Keratinocyte (primary cell): ENCODE measurements around the gene UBE2E1. TPM values are rescaled to one million over a fixed set of nuclear protein-coding genes. Genes with fewer than 3 reads are reported as not detected.
"Not testable (repeated sequence)": the region's sequence is repeated elsewhere in the genome, so short reads cannot be mapped to it uniquely, and the experiment has no call there.

ENCODE experiments used
- DNase-seq: peaks from one replicate; pipeline ENCODE4 v3.0.0-alpha.2; 2011; ENCODE audit warnings: low read depth, missing footprints, low spot score
- FAIRE-seq: peaks from 2 replicates; lab custom pipeline; 2011; peaks lifted over from hg19 to GRCh38; lab: Jason Lieb, UNC
- H2AFZ ChIP-seq: 2 replicates; pipeline ENCODE4 v1.6.0; 2012; ENCODE audit warnings: low read length, control low read depth, inconsistent platforms; ENCODE audit not compliant: control insufficient read depth
- H3K27ac ChIP-seq: 2 replicates; pipeline ENCODE4 v1.5.1; 2011; ENCODE audit warnings: low read length; ENCODE audit not compliant: control insufficient read depth, insufficient read depth
- H3K27me3 ChIP-seq: 3 replicates; pipeline ENCODE4 v1.6.0; 2011; ENCODE audit warnings: low read length; ENCODE audit not compliant: control insufficient read depth, insufficient read depth; ENCODE audit errors: extremely low read depth
- H3K36me3 ChIP-seq, 2 experiments: 2 replicates in 1 of 2; 3 replicates in 1 of 2; pipeline ENCODE4 v1.5.1; 2011; ENCODE audit warnings: low read length in 2 of 2, mild to moderate bottlenecking in 1 of 2; ENCODE audit not compliant: control insufficient read depth in 2 of 2, insufficient read depth in 2 of 2; ENCODE audit errors: extremely low read depth in 1 of 2
- H3K4me1 ChIP-seq: 3 replicates; pipeline ENCODE4 v1.5.1; 2011; ENCODE audit warnings: low read length; ENCODE audit not compliant: control insufficient read depth, insufficient read depth; ENCODE audit errors: extremely low read depth
- H3K4me2 ChIP-seq: 3 replicates; pipeline ENCODE4 v1.6.0; 2011; ENCODE audit warnings: low read depth, low read length; ENCODE audit not compliant: control insufficient read depth, insufficient read depth; ENCODE audit errors: extremely low read depth
- H3K4me3 ChIP-seq, 3 experiments: fragments of 200-600 bp in 1 of 3; sonication (generic) in 1 of 3; 2 replicates in 2 of 3; 3 replicates in 1 of 3; pipeline ENCODE4 v1.5.1; 2011 to 2016; ENCODE audit warnings: low read length in 3 of 3, mild to moderate bottlenecking in 3 of 3, control low read depth in 2 of 3, inconsistent platforms in 1 of 3, low read depth in 1 of 3, mixed read lengths in 1 of 3, mixed run types in 1 of 3, moderate library complexity in 1 of 3; ENCODE audit not compliant: control insufficient read depth in 2 of 3, insufficient read depth in 2 of 3; ENCODE audit errors: extremely low read depth in 1 of 3
- H3K79me2 ChIP-seq: 2 replicates; pipeline ENCODE4 v1.6.0; 2012; ENCODE audit warnings: low read length; ENCODE audit not compliant: control insufficient read depth, insufficient read depth
- H3K9ac ChIP-seq: 3 replicates; pipeline ENCODE4 v1.6.0; 2011; ENCODE audit warnings: low read length; ENCODE audit not compliant: control insufficient read depth, insufficient read depth; ENCODE audit errors: extremely low read depth
- H3K9me1 ChIP-seq: 3 replicates; pipeline ENCODE4 v1.6.0; 2011; ENCODE audit warnings: low read length; ENCODE audit not compliant: control insufficient read depth, insufficient read depth; ENCODE audit errors: extremely low read depth
- H3K9me3 ChIP-seq: 2 replicates; pipeline ENCODE4 v1.5.1; 2012; ENCODE audit warnings: low read depth, low read length; ENCODE audit not compliant: control insufficient read depth
- H4K20me1 ChIP-seq: 3 replicates; pipeline ENCODE4 v1.6.0; 2011; ENCODE audit warnings: low read length; ENCODE audit not compliant: control insufficient read depth, insufficient read depth; ENCODE audit errors: extremely low read depth
- CTCF ChIP-seq, 3 experiments: IDR thresholded peaks in 1 of 3; conservative IDR thresholded peaks in 1 of 3; optimal IDR thresholded peaks in 1 of 3; 2 replicates in 2 of 3; 3 replicates in 1 of 3; pipeline versions ENCODE3 to v1.5.1; 2011; ENCODE audit warnings: low read length in 3 of 3, mild to moderate bottlenecking in 3 of 3, moderate library complexity in 2 of 3, control low read depth in 1 of 3, inconsistent platforms in 1 of 3; ENCODE audit not compliant: insufficient read depth in 2 of 3; ENCODE audit errors: extremely low read depth in 1 of 3
- EZH2 ChIP-seq: IDR thresholded peaks from one replicate; pipeline ENCODE4 v1.6.1; 2012; ENCODE audit warnings: inconsistent platforms, mild to moderate bottlenecking, low read length, moderate library complexity
- dilution Hi-C: fragments of 300-500 bp; cut with MboI; formaldehyde crosslinking; loops from one replicate; pipeline ENCODE4 v1.7.0; 2020; ENCODE audit warnings: low sequenced_read_pairs; ENCODE audit not compliant: extremely low pct_ligation_motif_present
- polyA plus RNA-seq, 5 experiments: library from polyadenylated mRNA; depleted of rRNA in 3 of 5; stranded (reverse) in 3 of 5; stranded (forward) in 1 of 5; unstranded in 1 of 5; fragments of >200 nt; gene quantifications; 1 replicate in 1 of 5; 2 replicates in 3 of 5; 3 replicates in 1 of 5; pipeline versions ENCODE4 v1.2.1 to v1.2.3, GENCODE V29; 2011 to 2012; ENCODE audit warnings: missing spikeins in 2 of 5, low read depth in 1 of 5, low replicate concordance in 1 of 5

Gene UBE2E1
- polyA plus RNA-seq, 1 donor (not counting 4 experiments of a cell fraction or from before 2014, with no cell fraction given): 205 TPM

GRCh38 chr3:23911397-23911796, 105.6 kb downstream of the UBE2E1 start:
- DNase-seq (no peak), FAIRE-seq (no peak)
- dilution Hi-C loops: no loop called here

DNA sequence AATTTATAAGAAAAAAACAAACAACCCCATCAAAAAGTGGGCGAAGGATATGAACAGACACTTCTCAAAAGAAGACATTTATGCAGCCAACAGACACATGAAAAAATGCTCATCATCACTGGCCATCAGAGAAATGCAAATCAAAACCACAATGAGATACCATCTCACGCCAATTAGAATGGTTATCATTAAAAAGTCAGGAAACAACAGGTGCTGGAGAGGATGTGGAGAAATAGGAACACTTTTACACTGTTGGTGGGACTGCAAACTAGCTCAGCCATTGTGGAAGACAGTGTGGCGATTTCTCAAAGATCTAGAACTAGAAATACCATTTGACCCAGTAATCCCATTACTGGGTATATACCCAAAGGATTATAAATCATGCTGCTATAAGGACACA, 106.6 kb downstream of the UBE2E1 start:
- H3K9me3 ChIP-seq, H3K9me1 ChIP-seq, H3K9ac ChIP-seq, DNase-seq, H3K4me2 ChIP-seq, H3K4me3 ChIP-seq, H2AFZ ChIP-seq, H3K36me3 ChIP-seq, FAIRE-seq, H3K27ac ChIP-seq, H4K20me1 ChIP-seq, dilution Hi-C loops, H3K27me3 ChIP-seq: not testable (repeated sequence)
- peaks cover 13% of the 10 kb centered on the region for H3K79me2 ChIP-seq
- H3K4me1 ChIP-seq: peaks cover 11% of the 10 kb centered on the region

More at GRCh38 chr3:23911397-23911796, 105.6 kb downstream of the UBE2E1 start:
- Histone ChIP-seq H3K27me3 (no peaks in the 10 kb centered on the region), H3K9me1 (no peaks in the 10 kb centered on the region), H3K9me3 (no peaks in the 10 kb centered on the region), H3K36me3 (peaks cover 0 to 4% of the 10 kb centered on the region in 2 experiments), H2AFZ (no peak overlapping the region), H3K9ac (no peak overlapping the region), H3K4me2 (no peak overlapping the region), H3K27ac (no peak overlapping the region), H3K4me3 (no peak overlapping the region), H4K20me1 (no peaks in the 10 kb centered on the region), H3K79me2 (peaks cover 9% of the 10 kb centered on the region), H3K4me1 (peaks cover 11% of the 10 kb centered on the region)
- TF ChIP-seq EZH2 (no peak), CTCF (optimal IDR thresholded peaks at IDR 0.05 in 1 of 3, IDR thresholded peaks at IDR 0.05 in 1 of 3, conservative IDR thresholded peaks at IDR 0.05 in 1 of 3; ENCODE audit: extremely low read depth in 1 of 3, insufficient read depth in 2 of 3, low read length in 3 of 3) (no peak)

GRCh38 chr3:23913182-23913581, 107.4 kb downstream of the UBE2E1 start:
- no peak overlapping the region for H3K4me2 ChIP-seq
- peaks cover 11% of the 10 kb centered on the region for H3K4me1 ChIP-seq
- peaks cover 4% of the 10 kb centered on the region for H4K20me1 ChIP-seq
- H2AFZ ChIP-seq: no peak overlapping the region
- no peaks in the 10 kb centered on the region for H3K9me1 ChIP-seq
- H3K27me3 ChIP-seq: no peaks in the 10 kb centered on the region
- TF ChIP-seq EZH2 (no peak), CTCF (optimal IDR thresholded peaks at IDR 0.05 in 1 of 3, IDR thresholded peaks at IDR 0.05 in 1 of 3, conservative IDR thresholded peaks at IDR 0.05 in 1 of 3; ENCODE audit: extremely low read depth in 1 of 3, insufficient read depth in 2 of 3, low read length in 3 of 3) (no peak)
- H3K9ac ChIP-seq: no peak overlapping the region
- H3K4me3 ChIP-seq: no peak overlapping the region
- peaks cover 21% of the 10 kb centered on the region for H3K79me2 ChIP-seq
- no peak overlapping the region for H3K27ac ChIP-seq
- peaks cover 2 to 6% of the 10 kb centered on the region in 2 experiments for H3K36me3 ChIP-seq
- dilution Hi-C loops: no loop called here
- no peaks in the 10 kb centered on the region for H3K9me3 ChIP-seq
- no peak for DNase-seq
- no peak for FAIRE-seq
